SK-N-SH (cell line): ENCODE data around the gene GALNT13. TPM values are rescaled to one million over a fixed set of nuclear protein-coding genes. Genes with fewer than 3 reads are reported as not detected.

Source experiments
- CTCF ChIA-PET: fragments of 300-600, 350-600 bp; formaldehyde crosslinking; extraction: SDS; loops from one replicate; lab custom pipeline; 2021; lab: Yijun Ruan, JAX
- POLR2A ChIA-PET: fragments of 350-600 bp; sonication (Branson Sonifier 250); formaldehyde crosslinking; extraction: SDS; loops from one replicate; lab custom pipeline; 2020; ENCODE audit warnings: antibody characterized with exemption, inconsistent platforms; lab: Yijun Ruan, JAX
- DNase-seq: peaks from one replicate; pipeline ENCODE4 v3.0.0; 2012
- H2AFZ ChIP-seq: fragments of 200-600 bp; sonication (generic); 2 replicates; pipeline ENCODE4 v1.8.1; 2016; ENCODE audit warnings: antibody characterized with exemption, mild to moderate bottlenecking, low read depth
- H3F3A ChIP-seq: fragments of 200-600 bp; sonication (generic); replicated peaks from 2 replicates; pipeline ENCODE3; 2016; ENCODE audit warnings: antibody characterized with exemption, mild to moderate bottlenecking; ENCODE audit not compliant: insufficient read depth
- H3K27ac ChIP-seq, 2 experiments: fragments of 200-500 bp in 1 of 2; fragments of 200-600 bp in 1 of 2; sonication (Bioruptor generic) in 1 of 2; sonication (generic), shearing (Covaris generic) in 1 of 2; 2 replicates each; pipeline versions ENCODE4 v1.5.1 to v1.6.1; 2014 to 2016; ENCODE audit warnings: low read depth in 2 of 2, inconsistent platforms in 1 of 2, low read length in 1 of 2, mild to moderate bottlenecking in 1 of 2, mixed read lengths in 1 of 2
- H3K27me3 ChIP-seq: fragments of 200-600 bp; sonication (generic), shearing (Covaris generic); 2 replicates; pipeline ENCODE4 v1.6.1; 2016; ENCODE audit warnings: mixed run types; ENCODE audit not compliant: insufficient read depth
- H3K36me3 ChIP-seq, 2 experiments: fragments of 200-500 bp in 1 of 2; fragments of 200-600 bp in 1 of 2; sonication (Bioruptor generic) in 1 of 2; sonication (generic) in 1 of 2; replicated peaks in 1 of 2; 2 replicates each; pipeline versions ENCODE3 to v1.5.1; 2014 to 2016; ENCODE audit warnings: low read length in 1 of 2, mild to moderate bottlenecking in 1 of 2; ENCODE audit not compliant: insufficient read depth in 2 of 2, control insufficient read depth in 1 of 2
- H3K4me1 ChIP-seq, 2 experiments: fragments of 200-500 bp in 1 of 2; fragments of 200-600 bp in 1 of 2; sonication (Bioruptor generic) in 1 of 2; sonication (generic), shearing (Covaris generic) in 1 of 2; 2 replicates each; pipeline versions ENCODE4 v1.5.1 to v1.6.1; 2014 to 2016; ENCODE audit warnings: low read depth in 1 of 2, low read length in 1 of 2, mixed run types in 1 of 2; ENCODE audit not compliant: insufficient read depth in 2 of 2, control insufficient read depth in 1 of 2
- H3K4me2 ChIP-seq: fragments of 200-600 bp; sonication (generic), shearing (Covaris generic); 2 replicates; pipeline ENCODE4 v1.6.1; 2017; ENCODE audit warnings: mixed run types
- H3K4me3 ChIP-seq, 2 experiments: fragments of 200-500 bp in 1 of 2; fragments of 200-600 bp in 1 of 2; sonication (Bioruptor generic) in 1 of 2; sonication (generic), shearing (Covaris generic) in 1 of 2; 2 replicates each; pipeline versions ENCODE4 v1.5.1 to v1.8.1; 2014 to 2016; ENCODE audit warnings: low read depth in 2 of 2, inconsistent platforms in 1 of 2, low read length in 1 of 2, mild to moderate bottlenecking in 1 of 2, mixed read lengths in 1 of 2, moderate library complexity in 1 of 2
- H3K79me2 ChIP-seq: fragments of 200-600 bp; sonication (generic); 2 replicates; pipeline ENCODE4 v1.8.1; 2017; ENCODE audit warnings: mild to moderate bottlenecking; ENCODE audit not compliant: insufficient read depth
- H3K9ac ChIP-seq: fragments of 200-600 bp; sonication (generic); 2 replicates; pipeline ENCODE4 v1.6.1; 2017; ENCODE audit warnings: mixed run types
- H3K9me2 ChIP-seq: fragments of 200-600 bp; sonication (generic); 2 replicates; pipeline ENCODE4 v1.6.1; 2017; ENCODE audit warnings: mixed run types
- H3K9me3 ChIP-seq: fragments of 200-600 bp; sonication (generic); 2 replicates; pipeline ENCODE4 v1.6.1; 2017; ENCODE audit warnings: mixed run types, mild to moderate bottlenecking, moderate library complexity
- H4K20me1 ChIP-seq: fragments of 200-600 bp; sonication (generic); 2 replicates; pipeline ENCODE4 v1.6.1; 2017; ENCODE audit warnings: mild to moderate bottlenecking, mixed run types; ENCODE audit not compliant: insufficient read depth
- FOXJ3 ChIP-seq: sonication (generic); formaldehyde crosslinking; IDR thresholded peaks from 2 replicates; pipeline ENCODE4 v1.5.1; 2020; ENCODE audit warnings: mild to moderate bottlenecking, missing genetic modification reagents
- IRF3 ChIP-seq: fragments of 150-350 bp; IDR thresholded peaks from 2 replicates; pipeline ENCODE4 v1.6.1; 2016; ENCODE audit warnings: mild to moderate bottlenecking, low read depth, low read length
- MEF2A ChIP-seq: IDR thresholded peaks from 2 replicates; pipeline ENCODE4 v1.4.0; 2012; ENCODE audit warnings: low read depth, borderline replicate concordance
- MXI1 ChIP-seq: IDR thresholded peaks from 2 replicates; pipeline ENCODE4 v1.6.1; 2012; ENCODE audit warnings: mild to moderate bottlenecking, low read depth, low read length, improper control_type of control experiment
- NRF1 ChIP-seq: IDR thresholded peaks from 2 replicates; pipeline ENCODE4 v1.6.1; 2012; ENCODE audit warnings: low read depth, mild to moderate bottlenecking, low read length
- PBX3 ChIP-seq: IDR thresholded peaks from 2 replicates; pipeline ENCODE4; 2012
- RAD21 ChIP-seq: IDR thresholded peaks from 2 replicates; pipeline ENCODE4 v1.6.1; 2012; ENCODE audit warnings: mild to moderate bottlenecking, low read length
- TAF1 ChIP-seq: IDR thresholded peaks from 2 replicates; pipeline ENCODE4 v1.6.1; 2012; ENCODE audit warnings: low read depth, mild to moderate bottlenecking, low read length, moderate library complexity, borderline replicate concordance
- YY1 ChIP-seq: IDR thresholded peaks from 2 replicates; pipeline ENCODE4 v1.4.0; 2012; ENCODE audit warnings: low read depth, mild to moderate bottlenecking
- ZBTB33 ChIP-seq: IDR thresholded peaks from 2 replicates; pipeline ENCODE4 v1.4.0; 2012; ENCODE audit warnings: low read depth, borderline replicate concordance
- WGBS: methylation state at CpG from one replicate; pipeline ENCODE4 v1.1.6; 2017; ENCODE audit warnings: low lambda C conversion rate; 5-methylcytosine and 5-hydroxymethylcytosine counted together
- polyA plus RNA-seq, 3 experiments: library from polyadenylated mRNA; depleted of rRNA; stranded (reverse); fragments of >200 nt; gene quantifications; 2 replicates each; pipeline ENCODE4 v1.2.3, GENCODE V29; 2012
- TF ChIP-seq, protein P1 (sequence below): fragments of 200-600 bp; sonication (generic); IDR thresholded peaks from 2 replicates; pipeline ENCODE4 v1.6.1; 2017; ENCODE audit warnings: antibody characterized with exemption, mild to moderate bottlenecking, moderate library complexity

Gene GALNT13
- polyA plus RNA-seq, 1 of the 3 experiments (the other 2 are of a cell fraction): 0.33 TPM

DNA sequence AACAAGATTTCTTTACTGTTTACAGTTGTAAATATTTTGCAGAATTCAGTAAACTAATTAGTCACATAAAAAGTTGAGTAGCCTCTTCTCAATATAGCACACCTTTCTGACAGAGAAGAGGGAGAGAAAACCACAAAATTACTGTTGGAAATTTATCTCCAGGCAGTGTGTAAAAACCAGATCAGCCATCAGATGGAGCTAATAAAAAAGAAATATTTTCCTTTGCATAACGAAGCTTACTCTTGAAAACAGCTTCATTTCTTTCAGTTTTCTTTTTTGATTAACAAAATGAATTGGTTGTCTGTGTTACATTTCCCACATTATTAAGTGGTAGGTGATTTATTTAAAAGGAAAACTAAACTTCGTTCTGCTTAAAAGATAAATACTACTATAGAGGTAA lies 567.4 kb downstream of the GALNT13 start:
- 11% methylated on average over 2 of the region's 2 CpGs for WGBS
- H3K27me3 ChIP-seq: no peaks in the 10 kb centered on the region
- POLR2A ChIA-PET: no interaction called here
- H3K36me3 ChIP-seq: no peaks in the 10 kb centered on the region
- H3K4me3 ChIP-seq: no peak overlapping the region
- H3K27ac ChIP-seq: no peak overlapping the region
- no peaks in the 10 kb centered on the region for H3F3A ChIP-seq
- TF ChIP-seq YY1 (no peak), RAD21 (peak; percentile 35)
- TF ChIP-seq, protein P1, sequence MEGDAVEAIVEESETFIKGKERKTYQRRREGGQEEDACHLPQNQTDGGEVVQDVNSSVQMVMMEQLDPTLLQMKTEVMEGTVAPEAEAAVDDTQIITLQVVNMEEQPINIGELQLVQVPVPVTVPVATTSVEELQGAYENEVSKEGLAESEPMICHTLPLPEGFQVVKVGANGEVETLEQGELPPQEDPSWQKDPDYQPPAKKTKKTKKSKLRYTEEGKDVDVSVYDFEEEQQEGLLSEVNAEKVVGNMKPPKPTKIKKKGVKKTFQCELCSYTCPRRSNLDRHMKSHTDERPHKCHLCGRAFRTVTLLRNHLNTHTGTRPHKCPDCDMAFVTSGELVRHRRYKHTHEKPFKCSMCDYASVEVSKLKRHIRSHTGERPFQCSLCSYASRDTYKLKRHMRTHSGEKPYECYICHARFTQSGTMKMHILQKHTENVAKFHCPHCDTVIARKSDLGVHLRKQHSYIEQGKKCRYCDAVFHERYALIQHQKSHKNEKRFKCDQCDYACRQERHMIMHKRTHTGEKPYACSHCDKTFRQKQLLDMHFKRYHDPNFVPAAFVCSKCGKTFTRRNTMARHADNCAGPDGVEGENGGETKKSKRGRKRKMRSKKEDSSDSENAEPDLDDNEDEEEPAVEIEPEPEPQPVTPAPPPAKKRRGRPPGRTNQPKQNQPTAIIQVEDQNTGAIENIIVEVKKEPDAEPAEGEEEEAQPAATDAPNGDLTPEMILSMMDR: peak; percentile 41
- TF ChIP-seq, all 33 proteins: peak for 2
- Histone ChIP-seq H3K9me2 (no peaks in the 10 kb centered on the region), H3K79me2 (no peaks in the 10 kb centered on the region), H3K4me2 (no peak overlapping the region), H3K9me3 (no peaks in the 10 kb centered on the region), H4K20me1 (no peaks in the 10 kb centered on the region), H2AFZ (no peak overlapping the region), H3K4me1 (no peaks in the 10 kb centered on the region), H3K9ac (no peak overlapping the region)
- CTCF ChIA-PET: interaction anchor here (1.0 to 1.8 kb wide), 3 partner anchors 185 to 786 kb away, joined by 3 to 7 read pairs (median 3); no protein-coding TSS in a partner anchor
- no peak for DNase-seq

- no peaks in the 10 kb centered on the region for H3K9me2 ChIP-seq
- POLR2A ChIA-PET: no interaction called here
- no peaks in the 10 kb centered on the region for H3K27me3 ChIP-seq
- no peak overlapping the region for H3K9ac ChIP-seq
- H3K27ac ChIP-seq: no peak overlapping the region
- H3K4me3 ChIP-seq: no peak overlapping the region
- CTCF ChIA-PET: no interaction called here
- H3F3A ChIP-seq: no peaks in the 10 kb centered on the region
- no peak overlapping the region for H2AFZ ChIP-seq
- H4K20me1 ChIP-seq: no peaks in the 10 kb centered on the region
- H3K4me2 ChIP-seq: no peak overlapping the region
- DNase-seq: no peak
- no peaks in the 10 kb centered on the region for H3K4me1 ChIP-seq
- H3K9me3 ChIP-seq: no peaks in the 10 kb centered on the region
- H3K79me2 ChIP-seq: no peaks in the 10 kb centered on the region
- H3K36me3 ChIP-seq: no peaks in the 10 kb centered on the region
- TF ChIP-seq IRF3 (no peak), MEF2A (no peak), MXI1 (no peak), TAF1 (no peak), FOXJ3 (CRISPR knock-in tag) (no peak), NRF1 (no peak), ZBTB33 (no peak), YY1 (no peak), PBX3 (no peak)
Observed at GRCh38 chr2:154443919-154444318, 572.2 kb downstream of the GALNT13 start.
